Measurements from ENCODE around the gene GIT2. TPM values are rescaled to one million over a fixed set of nuclear protein-coding genes. Genes with fewer than 3 reads are reported as not detected.

The GIT2 gene
- total RNA-seq, 4 donors from 2014 or later, result 36.8 to 52.8 (median 42.3) TPM

GRCh38 chr12:109983432-109984142 is 12.6 kb downstream of the GIT2 start:
- Histone ChIP-seq H3K4me3 (no peak overlapping the region), H3K27me3 (no peaks in the 10 kb centered on the region), H3K36me3 (peaks cover 0 to 100% of the 10 kb centered on the region in 2 donors), H3K9me3 (no peaks in the 10 kb centered on the region), H3K4me1 (no peaks in the 10 kb centered on the region), H3K27ac (no peak overlapping the region)
- TF ChIP-seq CTCF (IDR thresholded peaks at IDR 0.05), result no peak
- no peak for TF ChIP-seq EP300 (IDR thresholded peaks at IDR 0.05)
- TF ChIP-seq POLR2AphosphoS5 (IDR thresholded peaks at IDR 0.05), result no peak
- no peak for TF ChIP-seq POLR2A (IDR thresholded peaks at IDR 0.05)
- WGBS, 2 donors (ENCODE audit: low coverage in 1 of 2), result 93 to 97% methylated on average over 5 to 6 of the region's 8 CpGs
- ATAC-seq, result no peak

GRCh38 chr12:109982210-109982609 is 14.0 kb downstream of the GIT2 start:
- no peak for ATAC-seq
- no peaks in the 10 kb centered on the region for H3K27me3 ChIP-seq

DNA sequence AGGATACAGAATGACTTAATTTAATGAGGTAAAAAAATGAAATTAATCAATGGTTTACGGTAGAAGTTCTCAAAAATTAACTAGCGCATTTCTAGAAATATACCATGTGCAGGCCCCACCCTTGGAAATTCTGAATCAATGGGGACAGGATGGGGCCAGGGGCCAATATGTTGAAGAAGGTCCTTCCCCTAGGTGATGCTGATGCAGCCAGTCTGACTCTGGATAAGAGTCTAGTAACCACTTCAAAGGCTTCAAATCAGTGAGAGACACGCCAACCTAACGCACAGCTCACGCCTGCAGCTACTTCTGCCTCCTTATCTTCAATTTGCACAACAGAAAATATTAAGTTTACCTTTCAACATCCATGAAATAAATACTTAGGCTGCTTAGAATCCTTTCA is 14.9 kb downstream of the GIT2 start:
- Histone ChIP-seq H3K27ac (no peak overlapping the region), H3K4me1 (no peaks in the 10 kb centered on the region), H3K27me3 (no peaks in the 10 kb centered on the region), H3K4me3 (no peak overlapping the region), H3K36me3 (peaks cover 0 to 99% of the 10 kb centered on the region in 2 donors), H3K9me3 (no peaks in the 10 kb centered on the region)
- ATAC-seq, result no peak
- TF ChIP-seq EP300 (IDR thresholded peaks at IDR 0.05), result no peak
- no peak for TF ChIP-seq POLR2A (IDR thresholded peaks at IDR 0.05)
- TF ChIP-seq POLR2AphosphoS5 (IDR thresholded peaks at IDR 0.05), result no peak
- no peak for TF ChIP-seq CTCF (IDR thresholded peaks at IDR 0.05)
- WGBS, 2 donors (ENCODE audit: low coverage in 1 of 2), result 84 to 95% methylated on average over 5 of the region's 5 CpGs

More at GRCh38 chr12:109982210-109982609, 14.0 kb downstream of the GIT2 start:
- Histone ChIP-seq H3K9me3 (no peaks in the 10 kb centered on the region), H3K4me3 (no peak overlapping the region), H3K27ac (no peak overlapping the region), H3K36me3 (peaks cover 0 to 99% of the 10 kb centered on the region in 2 donors), H3K4me1 (no peaks in the 10 kb centered on the region)
- TF ChIP-seq EP300 (IDR thresholded peaks at IDR 0.05) (no peak), POLR2AphosphoS5 (IDR thresholded peaks at IDR 0.05) (no peak), POLR2A (IDR thresholded peaks at IDR 0.05) (no peak), CTCF (IDR thresholded peaks at IDR 0.05) (no peak)

GRCh38 chr12:109972821-109973220 is 23.3 kb downstream of the GIT2 start:
- Histone ChIP-seq H3K9me3 (no peaks in the 10 kb centered on the region), H3K36me3 (peaks cover 0 to 100% of the 10 kb centered on the region in 2 donors), H3K4me3 (no peak overlapping the region), H3K27me3 (no peaks in the 10 kb centered on the region), H3K27ac (no peak overlapping the region), H3K4me1 (no peaks in the 10 kb centered on the region)
- ATAC-seq, result no peak
- 100% methylated on average over 1 to 3 of the region's 4 CpGs for WGBS, 2 donors (ENCODE audit: low coverage in 1 of 2)
- TF ChIP-seq EP300 (IDR thresholded peaks at IDR 0.05), result no peak

GRCh38 chr12:109968801-109969200 is 27.4 kb downstream of the GIT2 start:
- Histone ChIP-seq H3K27ac (no peak overlapping the region), H3K9me3 (no peaks in the 10 kb centered on the region), H3K27me3 (no peaks in the 10 kb centered on the region), H3K4me1 (peaks cover 0 to 5% (median 0%) of the 10 kb centered on the region in 3 donors), H3K36me3 (peaks cover 0 to 98% of the 10 kb centered on the region in 2 donors), H3K4me3 (no peak overlapping the region)
- TF ChIP-seq CTCF (IDR thresholded peaks at IDR 0.05) (no peak), POLR2AphosphoS5 (IDR thresholded peaks at IDR 0.05) (no peak), EP300 (IDR thresholded peaks at IDR 0.05) (no peak), POLR2A (IDR thresholded peaks at IDR 0.05) (no peak)
- no peak for ATAC-seq
- WGBS, 2 donors (ENCODE audit: low coverage in 1 of 2), result 94 to 95% methylated on average over 7 of the region's 8 CpGs
